Stimulated activated naive CD8-positive, alpha-beta T cell treated with anti-CD3 and anti-CD28 coated beads, Interleukin-15, Interleukin-2, amounts not matched to agents 100 ng/mL and 50 ng/mL, for 24 hours (primary cell): ENCODE data around the gene LRP5.
A peak's percentile ranks its signal among the peaks of the same experiment; 100 is the strongest.
"Not testable (repeated sequence)": the region's sequence is repeated elsewhere in the genome, so short reads cannot be mapped to it uniquely, and the experiment has no call there.

Experiments used
- H3K27ac Mint-ChIP-seq: one replicate; pipeline ENCODE4 v1.8.0; 2021; ENCODE audit warnings: mild to moderate bottlenecking, mixed read lengths
- H3K27me3 Mint-ChIP-seq: one replicate; pipeline ENCODE4 v1.8.0; 2021; ENCODE audit warnings: mixed read lengths
- H3K36me3 Mint-ChIP-seq: one replicate; pipeline ENCODE4 v1.8.0; 2021; ENCODE audit warnings: low read depth, mixed read lengths
- H3K4me1 Mint-ChIP-seq: one replicate; pipeline ENCODE4 v1.8.0; 2021; ENCODE audit warnings: low read depth, mixed read lengths
- H3K4me3 Mint-ChIP-seq: one replicate; pipeline ENCODE4 v1.8.0; 2021; ENCODE audit warnings: mild to moderate bottlenecking, mixed read lengths
- H3K9me3 Mint-ChIP-seq: one replicate; pipeline ENCODE4 v1.8.0; 2021; ENCODE audit warnings: mixed read lengths

The LRP5 gene

DNA sequence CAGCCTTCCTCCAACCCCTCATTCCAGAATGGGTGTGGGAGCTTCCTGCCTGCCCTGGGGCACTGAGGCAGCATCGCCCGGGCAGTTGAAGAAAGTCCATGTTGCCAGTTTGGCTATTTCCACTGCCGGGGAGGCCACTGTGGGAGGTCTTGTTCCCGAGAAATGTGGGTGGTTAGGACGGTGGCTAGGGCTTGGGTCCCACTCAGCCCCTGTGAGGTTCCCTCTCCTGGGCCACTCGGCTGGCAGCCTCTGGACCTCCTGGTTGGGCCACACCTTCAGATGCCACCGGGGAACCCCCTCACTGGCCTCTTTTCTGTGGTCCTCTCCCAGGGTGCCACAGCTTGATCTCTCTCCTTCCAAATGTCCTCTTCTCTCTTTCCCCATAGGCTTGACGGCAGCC lies 143.1 kb downstream of the LRP5 start:
- H3K27me3 Mint-ChIP-seq: no peaks in the 10 kb centered on the region
- no peaks in the 10 kb centered on the region for H3K9me3 Mint-ChIP-seq
- H3K4me3 Mint-ChIP-seq: no peak overlapping the region
- H3K4me1 Mint-ChIP-seq: peaks cover 6% of the 10 kb centered on the region
- no peaks in the 10 kb centered on the region for H3K36me3 Mint-ChIP-seq
- H3K27ac Mint-ChIP-seq: no peak overlapping the region

DNA sequence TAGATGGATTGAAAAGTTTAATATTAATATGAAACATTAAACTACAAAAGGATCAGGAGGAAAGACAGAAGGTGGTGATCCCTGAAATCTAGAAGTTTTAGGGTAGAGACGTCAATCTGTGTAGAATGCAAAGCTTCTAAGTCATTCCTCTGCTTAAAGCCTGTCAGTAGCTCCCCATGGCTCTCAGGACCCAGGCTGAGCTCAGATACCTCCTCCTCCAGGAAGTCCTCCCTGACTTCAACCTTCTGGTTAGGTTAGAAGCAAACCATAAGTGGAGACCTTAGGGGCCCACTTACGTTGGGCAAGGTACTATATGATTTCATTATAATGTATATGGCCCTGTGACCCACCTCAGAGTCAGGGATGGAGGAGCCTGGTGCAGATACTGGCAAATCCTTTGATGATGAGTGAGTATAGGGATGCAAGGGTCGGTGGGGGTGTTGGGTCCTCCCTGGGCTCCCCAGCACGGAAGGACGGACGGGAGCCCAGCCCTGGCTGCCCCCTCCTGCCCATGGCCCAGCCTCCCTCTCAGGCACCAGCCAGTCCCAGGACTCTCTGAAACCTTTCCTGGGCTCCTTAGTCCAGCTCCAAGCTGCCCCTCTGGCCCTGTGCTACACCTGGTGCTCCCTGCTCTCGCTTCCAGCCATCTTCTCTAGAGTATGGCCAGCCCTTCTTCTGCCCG lies 145.0 kb downstream of the LRP5 start:
- H3K9me3 Mint-ChIP-seq: no peaks in the 10 kb centered on the region
- no peak overlapping the region for H3K27ac Mint-ChIP-seq
- H3K4me1 Mint-ChIP-seq: peaks cover 13% of the 10 kb centered on the region
- H3K27me3 Mint-ChIP-seq: no peaks in the 10 kb centered on the region
- H3K4me3 Mint-ChIP-seq: no peak overlapping the region
- no peaks in the 10 kb centered on the region for H3K36me3 Mint-ChIP-seq

DNA sequence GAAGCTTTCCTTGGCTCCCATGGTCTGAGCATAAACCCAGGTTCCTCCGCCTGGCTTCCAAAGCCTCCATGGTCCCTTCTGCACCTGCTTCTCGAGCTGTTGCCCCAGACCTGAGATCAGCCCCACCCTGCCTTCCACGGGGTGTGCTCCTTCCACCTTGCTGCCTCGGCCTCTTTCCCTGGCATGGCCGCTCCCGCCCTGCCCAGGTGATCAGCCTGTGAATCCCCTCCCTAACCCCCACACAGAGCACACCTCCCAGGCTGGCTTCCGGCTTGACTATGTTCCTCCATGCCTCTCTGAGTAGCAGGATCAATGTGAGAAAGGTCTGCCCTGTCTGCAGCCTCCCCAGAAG lies 145.5 kb downstream of the LRP5 start:
- peaks cover 5% of the 10 kb centered on the region for H3K36me3 Mint-ChIP-seq
- no peaks in the 10 kb centered on the region for H3K9me3 Mint-ChIP-seq
- H3K27ac Mint-ChIP-seq: no peak overlapping the region
- no peaks in the 10 kb centered on the region for H3K27me3 Mint-ChIP-seq
- H3K4me1 Mint-ChIP-seq: peaks cover 19% of the 10 kb centered on the region
- H3K4me3 Mint-ChIP-seq: no peak overlapping the region

DNA sequence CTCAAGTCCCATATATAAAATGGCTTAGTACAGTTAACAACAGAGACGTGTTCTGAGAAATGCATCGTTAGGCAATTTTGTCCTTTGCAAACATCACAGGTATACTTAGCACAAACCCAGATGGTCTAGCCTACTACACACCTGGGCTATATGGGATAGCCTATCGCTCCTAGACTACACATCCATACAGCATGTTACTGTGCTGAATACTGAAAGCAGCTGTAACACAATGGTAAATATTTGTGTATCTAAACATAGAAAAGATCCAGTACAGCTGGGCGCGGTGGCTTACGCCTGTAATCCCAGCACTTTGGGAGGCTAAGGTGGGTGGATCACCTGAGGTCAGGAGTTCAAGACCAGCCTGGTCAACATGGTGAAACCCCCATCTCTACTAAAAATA lies 145.9 kb downstream of the LRP5 start:
- not testable (repeated sequence) for H3K4me3 Mint-ChIP-seq, H3K27me3 Mint-ChIP-seq

DNA sequence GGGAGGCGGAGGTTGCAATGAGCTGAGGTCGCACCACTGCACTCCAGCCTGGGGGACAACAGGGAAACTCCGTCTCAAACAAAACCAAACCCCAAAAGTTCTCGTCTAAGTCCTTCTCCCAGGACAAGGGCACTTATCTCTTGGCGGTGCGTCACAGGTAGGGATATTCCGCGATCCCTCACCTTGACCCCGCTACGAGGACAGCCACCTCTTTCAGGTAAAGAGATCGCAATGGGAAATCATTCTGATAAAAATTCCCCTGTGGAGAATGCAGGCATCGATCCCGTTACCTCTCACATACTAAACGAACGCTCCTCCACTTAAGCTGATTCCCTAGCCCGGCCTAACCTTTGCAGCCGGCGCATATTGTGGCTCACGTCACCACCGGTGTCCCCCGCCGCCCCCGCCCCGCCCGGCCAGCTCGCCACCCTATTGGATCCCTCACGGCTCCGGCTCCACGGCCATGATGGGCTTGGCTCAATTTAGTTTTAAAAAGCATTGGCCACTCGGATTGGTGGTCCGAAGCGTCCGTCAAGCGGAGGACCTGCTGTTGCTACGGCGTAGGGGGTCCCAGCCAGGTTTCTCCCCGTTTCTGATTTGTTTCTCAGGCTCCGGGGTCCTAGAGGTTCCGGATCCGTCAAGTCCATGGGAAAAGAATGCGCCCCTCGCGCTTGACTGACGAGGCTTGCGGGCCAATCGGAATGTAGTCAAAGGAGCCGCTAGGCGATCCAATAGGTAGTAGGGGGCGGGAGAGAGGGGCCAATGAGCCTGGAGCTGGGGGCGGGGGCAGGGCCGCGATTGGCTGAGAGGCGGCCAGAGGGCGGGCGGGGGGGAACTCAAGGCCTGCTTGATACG lies 147.7 kb downstream of the LRP5 start:
- Mint-ChIP-seq H3K27me3 (no peaks in the 10 kb centered on the region), H3K9me3 (no peaks in the 10 kb centered on the region), H3K27ac (peak overlapping the region; percentile 87), H3K36me3 (peaks cover 5% of the 10 kb centered on the region), H3K4me3 (peak overlapping the region; percentile 89), H3K4me1 (peaks cover 40% of the 10 kb centered on the region)

More for the DNA sequence above, 145.9 kb downstream of the LRP5 start:
- not testable (repeated sequence) for H3K36me3 Mint-ChIP-seq, H3K9me3 Mint-ChIP-seq, H3K27ac Mint-ChIP-seq
- H3K4me1 Mint-ChIP-seq: peaks cover 22% of the 10 kb centered on the region

DNA sequence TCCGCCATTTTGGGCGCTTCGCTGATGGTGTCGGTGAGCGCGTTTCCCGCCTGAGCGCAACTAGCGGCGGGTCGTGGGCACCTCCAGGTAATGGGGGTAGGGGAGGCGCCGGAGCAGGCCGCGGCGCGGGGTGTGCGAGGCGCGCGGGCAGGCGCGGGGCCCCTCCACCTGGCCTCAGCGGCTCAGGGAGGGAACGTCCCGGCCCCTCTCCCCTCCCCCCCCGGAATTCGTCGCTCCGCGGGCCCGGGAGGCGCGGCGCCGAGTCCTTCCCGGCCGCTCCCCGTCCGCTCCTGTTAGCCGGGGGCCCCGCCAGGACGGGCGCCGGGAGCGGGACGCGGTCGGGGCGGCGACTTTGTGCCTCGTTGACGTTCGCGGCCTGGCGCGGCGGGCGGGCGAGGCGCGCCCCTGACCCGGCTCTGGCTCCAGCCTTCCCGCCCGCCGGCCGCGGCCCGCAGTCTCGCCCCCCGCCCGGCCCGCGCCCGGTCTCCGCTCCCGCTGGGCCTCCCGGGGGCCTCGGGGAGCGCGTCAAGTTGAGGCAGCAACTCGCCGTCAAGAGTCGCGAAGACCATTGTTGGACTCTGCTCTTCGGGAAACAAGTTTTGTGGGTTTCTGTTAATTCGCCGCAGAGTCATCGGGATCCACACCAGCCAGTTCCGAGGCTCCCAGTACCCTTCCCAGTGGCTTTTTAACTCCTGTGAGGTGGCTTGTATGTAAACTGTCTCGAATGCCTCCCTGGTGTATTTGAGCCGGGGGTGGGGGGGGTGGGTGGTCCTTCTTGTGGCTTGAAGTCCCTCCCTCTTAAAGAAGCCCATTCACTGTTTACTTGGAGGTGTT lies 148.6 kb downstream of the LRP5 start, which contains the start of gene PPP6R3:
Gene PPP6R3, plus strand, starts transcription at position 12 of the 834 bp plus-strand sequence. CDS start 76,913 bp downstream, outside the sequence.
- H3K36me3 Mint-ChIP-seq: peaks cover 5% of the 10 kb centered on the region
- peak within 1 kb of the TSS; percentile 92 for H3K4me3 Mint-ChIP-seq
- no peaks in the 10 kb centered on the region for H3K9me3 Mint-ChIP-seq
- peaks cover 48% of the 10 kb centered on the region for H3K4me1 Mint-ChIP-seq
- no peaks in the 10 kb centered on the region for H3K27me3 Mint-ChIP-seq
- peak within 1 kb of the TSS; percentile 87 for H3K27ac Mint-ChIP-seq

DNA sequence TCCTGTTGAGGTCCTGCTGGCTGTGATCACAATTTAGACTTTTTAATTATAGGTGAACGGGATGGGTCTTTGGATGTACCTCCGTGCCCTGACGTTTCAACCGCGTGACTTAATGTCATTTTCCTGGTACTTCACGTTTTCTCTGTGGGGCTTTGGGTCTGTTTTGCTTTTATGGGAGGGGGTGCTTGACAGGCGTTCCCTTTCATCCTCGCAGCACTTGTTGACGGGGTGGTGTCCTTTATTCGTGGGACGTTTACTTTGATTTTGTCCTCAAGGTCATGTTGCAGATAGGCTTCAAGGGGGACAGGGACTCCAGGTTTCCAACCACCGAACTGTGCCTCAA lies 149.2 kb downstream of the LRP5 start:
- Mint-ChIP-seq H3K27me3 (no peaks in the 10 kb centered on the region), H3K4me1 (peaks cover 51% of the 10 kb centered on the region), H3K9me3 (no peaks in the 10 kb centered on the region), H3K4me3 (peak overlapping the region; percentile 92), H3K36me3 (peaks cover 5% of the 10 kb centered on the region), H3K27ac (peak overlapping the region; percentile 80)

DNA sequence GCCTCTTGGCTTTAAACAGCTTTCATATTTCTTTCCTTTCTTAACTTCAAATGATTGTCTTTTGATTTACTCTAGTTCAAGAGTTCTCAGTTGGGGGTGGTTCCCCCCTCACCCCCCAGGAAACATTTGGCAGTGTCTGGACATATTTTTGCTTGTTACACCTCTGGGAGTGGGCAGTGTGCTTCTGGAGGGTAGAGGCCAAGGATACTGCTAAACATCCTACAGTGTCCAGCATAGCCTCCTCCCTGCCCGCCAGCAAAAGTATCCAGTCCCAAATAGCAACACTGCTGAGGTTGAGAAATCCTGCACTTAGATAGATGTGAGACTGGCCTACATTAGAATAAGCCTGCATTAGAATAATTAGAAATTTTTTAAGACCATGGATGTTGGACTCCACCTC lies 151.3 kb downstream of the LRP5 start:
- peak overlapping the region; percentile 21 for H3K27ac Mint-ChIP-seq
- H3K4me3 Mint-ChIP-seq: peak overlapping the region; percentile 47
- peaks cover 69% of the 10 kb centered on the region for H3K4me1 Mint-ChIP-seq
- no peaks in the 10 kb centered on the region for H3K27me3 Mint-ChIP-seq
- no peaks in the 10 kb centered on the region for H3K9me3 Mint-ChIP-seq
- peaks cover 11% of the 10 kb centered on the region for H3K36me3 Mint-ChIP-seq

DNA sequence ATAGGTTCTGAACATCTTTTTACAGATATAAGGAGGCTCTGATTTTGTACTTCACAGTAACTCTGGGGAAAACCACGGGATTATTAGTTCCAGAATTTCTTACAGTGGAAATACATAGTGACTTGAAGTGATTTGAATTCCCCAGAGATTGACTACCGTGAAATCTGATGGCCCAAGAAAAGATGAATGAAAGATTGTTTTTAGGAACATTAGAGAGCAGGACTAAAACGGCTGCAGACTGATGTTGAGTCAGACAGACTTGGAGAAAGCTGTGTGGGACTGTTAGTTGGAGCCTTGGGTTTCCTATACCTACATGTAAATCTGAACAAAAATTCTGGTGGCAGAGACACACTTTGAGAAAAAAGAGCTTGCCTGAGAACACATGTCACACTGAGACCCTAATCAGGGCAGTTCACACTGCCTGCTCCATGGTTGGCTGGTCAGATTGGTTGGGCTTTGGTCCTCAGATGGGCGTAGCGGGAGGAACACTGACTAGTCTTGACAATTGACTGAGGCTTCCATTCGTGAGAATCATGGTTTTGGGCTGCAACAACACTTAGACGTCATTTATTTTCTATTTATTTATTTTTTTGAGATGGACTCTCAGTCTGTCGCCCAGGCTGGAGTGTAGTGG lies 154.9 kb downstream of the LRP5 start:
- Mint-ChIP-seq H3K27ac (peak overlapping the region; percentile 31), H3K9me3 (no peaks in the 10 kb centered on the region), H3K36me3 (peaks cover 29% of the 10 kb centered on the region), H3K4me3 (no peak overlapping the region), H3K27me3 (no peaks in the 10 kb centered on the region), H3K4me1 (peaks cover 92% of the 10 kb centered on the region)

DNA sequence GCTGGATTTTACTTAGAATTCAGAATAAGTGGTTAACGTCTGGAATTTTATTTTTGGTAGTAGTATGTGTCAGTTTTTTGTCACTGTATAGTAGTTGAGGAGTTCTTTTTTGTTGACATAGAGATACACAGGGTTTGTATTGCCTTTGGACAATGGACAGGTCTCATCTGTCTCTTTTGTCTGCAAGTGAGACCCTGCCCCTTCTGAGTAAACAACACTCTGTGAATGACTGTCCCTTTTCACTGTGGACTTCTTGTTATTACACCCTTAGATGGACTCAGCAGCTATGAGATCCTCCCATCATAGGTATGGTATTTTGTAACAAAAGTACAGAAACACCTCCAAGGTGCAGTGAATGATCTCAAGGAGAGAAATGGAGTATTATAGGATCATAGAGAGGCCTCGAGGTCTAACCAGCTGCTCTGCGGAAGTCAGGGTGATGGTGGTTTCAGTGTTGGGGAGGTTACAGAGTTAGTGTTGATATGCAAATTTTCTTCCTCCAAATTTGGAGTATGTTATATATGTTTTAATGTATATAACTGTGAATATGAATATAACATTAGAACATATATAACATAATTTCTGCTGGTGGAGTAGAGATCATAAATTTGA lies 155.9 kb downstream of the LRP5 start:
- Mint-ChIP-seq H3K27ac (peak overlapping the region; percentile 26), H3K4me3 (peak overlapping the region; percentile 12), H3K36me3 (peaks cover 30% of the 10 kb centered on the region), H3K4me1 (peaks cover 93% of the 10 kb centered on the region), H3K9me3 (no peaks in the 10 kb centered on the region), H3K27me3 (no peaks in the 10 kb centered on the region)

DNA sequence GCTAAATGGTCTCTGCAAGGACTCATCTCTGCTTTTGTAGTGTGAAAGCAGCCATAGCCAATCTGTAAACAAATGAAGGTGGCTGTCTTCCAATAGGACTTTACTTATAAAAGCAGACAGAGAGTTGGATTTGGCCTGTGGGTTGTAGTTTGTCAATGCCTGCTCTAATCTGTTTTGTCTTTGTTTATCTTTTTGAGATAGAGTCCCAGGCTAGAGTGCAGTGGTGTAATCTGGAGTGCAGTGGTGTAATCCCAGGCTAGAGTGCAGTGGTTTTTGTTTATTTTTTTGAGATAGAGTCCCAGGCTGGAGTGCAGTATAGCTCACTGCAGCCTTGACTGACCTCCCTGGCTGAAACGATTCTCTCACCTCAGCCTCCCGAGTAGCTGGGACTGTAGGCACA lies 156.7 kb downstream of the LRP5 start:
- no peaks in the 10 kb centered on the region for H3K9me3 Mint-ChIP-seq
- no peak overlapping the region for H3K4me3 Mint-ChIP-seq
- H3K4me1 Mint-ChIP-seq: peaks cover 93% of the 10 kb centered on the region
- peak overlapping the region; percentile 37 for H3K27ac Mint-ChIP-seq
- H3K27me3 Mint-ChIP-seq: no peaks in the 10 kb centered on the region
- peaks cover 36% of the 10 kb centered on the region for H3K36me3 Mint-ChIP-seq

DNA sequence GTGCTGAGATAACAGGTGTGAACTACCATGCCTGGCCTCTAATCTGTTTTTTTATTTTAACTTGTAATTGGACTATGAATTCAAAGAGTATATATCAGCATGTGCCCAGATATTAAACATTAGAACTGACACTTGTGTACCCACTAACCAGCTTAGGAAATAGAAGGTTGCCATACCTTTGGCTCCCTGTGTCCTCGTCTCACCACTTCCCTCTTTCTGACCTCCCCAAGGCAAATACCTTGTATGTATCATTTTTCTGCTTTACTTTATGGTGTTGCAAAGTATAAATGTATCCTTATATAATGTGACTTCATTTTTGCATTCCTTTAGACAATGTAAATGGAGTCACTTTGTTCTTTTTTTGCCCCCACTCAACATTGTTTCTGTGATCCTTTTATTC lies 157.3 kb downstream of the LRP5 start:
- peaks cover 92% of the 10 kb centered on the region for H3K4me1 Mint-ChIP-seq
- H3K9me3 Mint-ChIP-seq: no peaks in the 10 kb centered on the region
- H3K36me3 Mint-ChIP-seq: peaks cover 41% of the 10 kb centered on the region
- peak overlapping the region; percentile 33 for H3K4me3 Mint-ChIP-seq
- H3K27me3 Mint-ChIP-seq: no peaks in the 10 kb centered on the region
- H3K27ac Mint-ChIP-seq: peak overlapping the region; percentile 37

DNA sequence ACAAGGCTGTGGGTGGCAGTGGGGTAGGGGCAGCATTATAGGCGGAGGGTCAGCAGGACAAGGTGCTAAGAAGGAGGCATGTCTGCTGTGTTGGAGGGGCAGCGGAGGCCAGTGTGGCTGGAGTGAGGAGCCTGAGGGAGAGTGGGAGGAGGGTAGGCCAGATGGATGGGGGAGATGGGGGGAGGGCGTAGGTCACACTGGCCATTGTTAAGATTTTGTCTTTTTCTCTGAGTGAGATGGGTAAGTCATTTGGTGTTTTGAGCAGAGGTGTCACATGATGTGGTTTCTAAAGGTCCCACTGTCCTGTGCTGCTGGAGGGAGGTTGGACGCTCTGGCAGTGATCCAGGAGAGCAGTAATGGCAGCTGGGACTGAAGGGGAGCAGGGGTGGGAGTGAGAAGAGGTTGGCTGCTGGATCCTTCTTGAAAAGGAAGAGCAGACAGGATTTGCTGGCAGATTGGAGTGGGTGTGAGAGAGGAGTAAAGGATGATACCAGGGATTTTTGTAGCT lies 158.0 kb downstream of the LRP5 start:
- no peaks in the 10 kb centered on the region for H3K9me3 Mint-ChIP-seq
- peak overlapping the region; percentile 84 for H3K27ac Mint-ChIP-seq
- H3K36me3 Mint-ChIP-seq: peaks cover 45% of the 10 kb centered on the region
- H3K4me3 Mint-ChIP-seq: peak overlapping the region; percentile 62
- no peaks in the 10 kb centered on the region for H3K27me3 Mint-ChIP-seq
- H3K4me1 Mint-ChIP-seq: peaks cover 89% of the 10 kb centered on the region
